GM18907 (cell line): ENCODE data around the gene FBLN2.

Experiments
- ATAC-seq: cut with Tn5 transposase; IDR thresholded peaks from one replicate; pipeline ENCODE4 v1.9.1; 2021; ENCODE audit warnings: mild to moderate bottlenecking, moderate library complexity; ENCODE audit not compliant: unreplicated experiment

Gene FBLN2

DNA sequence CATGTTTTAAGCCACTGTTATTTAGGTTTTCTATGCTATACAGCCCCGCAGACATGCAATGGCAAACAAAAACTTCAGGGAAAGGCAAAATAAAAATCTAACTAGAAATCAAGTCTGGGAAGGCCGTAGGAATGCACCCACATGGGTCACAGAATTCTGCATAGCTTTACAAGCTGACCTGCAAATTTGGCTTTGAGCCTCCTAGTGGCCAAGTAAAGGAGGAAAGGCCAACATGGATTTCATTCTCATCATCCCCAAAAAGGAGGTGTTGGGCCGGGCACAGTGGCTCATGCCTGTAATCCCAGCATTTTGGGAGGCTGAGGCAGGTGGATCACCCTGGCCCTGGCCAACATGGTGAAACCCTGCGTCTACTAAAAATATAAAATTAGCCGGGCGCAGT, 124.3 kb downstream of the FBLN2 start:
- ATAC-seq = no peak

DNA sequence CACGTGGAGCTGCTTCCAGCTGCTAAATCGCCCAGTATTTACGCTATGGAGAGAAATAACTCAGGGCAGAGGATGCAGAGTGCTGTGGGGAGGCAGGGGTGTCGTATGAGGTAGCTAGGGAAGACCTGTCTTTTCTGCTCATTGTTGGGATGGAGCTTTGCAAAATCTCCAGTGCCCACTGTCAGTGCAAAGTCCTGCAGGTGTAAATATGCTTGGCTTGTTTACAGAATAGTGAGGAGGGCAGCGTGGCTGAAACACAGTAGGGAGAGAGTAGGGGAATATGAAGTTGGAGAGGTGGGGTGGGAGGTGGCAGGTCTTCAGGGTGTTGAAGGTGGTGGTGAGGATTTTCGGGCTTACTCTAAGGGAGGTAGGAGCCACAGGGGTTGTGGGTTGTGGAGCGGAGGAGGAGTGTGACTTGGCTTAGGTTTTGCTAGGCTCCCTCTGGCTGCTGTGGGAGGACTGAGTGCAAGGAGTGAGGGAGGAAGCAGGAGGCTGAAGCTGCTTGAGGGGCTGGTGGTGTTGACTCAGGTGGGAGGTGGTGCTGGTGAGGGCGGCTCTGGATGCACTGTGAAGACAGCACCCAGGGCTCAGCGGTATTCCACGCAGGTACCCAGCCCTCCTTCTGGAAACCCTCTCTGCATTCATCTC, 125.7 kb downstream of the FBLN2 start:
- ATAC-seq = no peak

DNA sequence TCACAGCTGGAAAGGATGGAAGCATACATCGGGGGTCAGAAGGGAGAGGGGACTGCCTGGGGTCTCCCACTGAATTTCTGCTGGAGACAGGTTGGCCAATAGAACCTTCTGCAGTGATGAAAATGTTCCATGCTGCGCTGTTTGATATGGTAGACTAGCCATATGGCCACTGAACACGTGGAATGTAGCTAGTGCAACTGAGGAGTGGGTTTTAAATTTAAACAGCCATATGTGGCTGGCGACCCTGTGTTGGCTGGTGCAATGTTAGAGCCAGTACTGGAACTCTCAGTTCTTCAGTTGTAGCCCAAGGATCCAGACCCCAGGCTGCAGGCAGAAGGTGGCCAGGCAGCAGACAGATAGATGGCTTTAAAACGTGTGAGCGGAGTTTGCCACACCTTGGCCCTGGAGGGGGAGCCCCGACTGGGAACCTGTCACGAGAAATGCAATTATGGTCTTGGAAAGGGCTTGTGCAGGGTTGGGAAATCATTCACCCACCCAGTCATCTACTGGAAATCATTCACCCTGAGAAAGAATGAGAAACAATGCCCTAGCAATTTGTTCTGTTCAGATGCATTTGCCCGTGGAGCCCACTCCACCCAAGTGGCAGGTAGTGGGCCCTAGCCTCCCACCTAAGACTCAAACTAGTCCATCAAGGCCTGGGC, 127.6 kb downstream of the FBLN2 start:
- no peak for ATAC-seq

DNA sequence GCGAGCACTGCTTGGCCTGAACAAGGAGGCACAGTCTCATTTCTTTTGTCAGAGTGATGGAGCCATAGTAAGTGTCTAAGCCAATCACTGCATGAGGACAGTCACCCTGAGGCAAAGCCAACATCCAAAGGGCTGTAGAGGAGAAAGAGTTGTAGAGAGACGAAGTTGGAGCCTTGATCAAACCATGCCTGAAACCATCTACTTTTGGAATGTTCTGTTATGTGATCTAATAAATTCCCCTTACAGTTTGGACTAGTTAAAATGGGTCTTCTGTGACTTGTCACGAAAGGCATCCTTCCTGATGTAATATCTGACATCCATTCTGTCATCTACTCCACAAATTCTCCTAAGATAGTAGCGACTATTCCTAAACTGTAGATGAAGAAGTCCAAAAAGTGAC, 128.3 kb downstream of the FBLN2 start:
- no peak for ATAC-seq

DNA sequence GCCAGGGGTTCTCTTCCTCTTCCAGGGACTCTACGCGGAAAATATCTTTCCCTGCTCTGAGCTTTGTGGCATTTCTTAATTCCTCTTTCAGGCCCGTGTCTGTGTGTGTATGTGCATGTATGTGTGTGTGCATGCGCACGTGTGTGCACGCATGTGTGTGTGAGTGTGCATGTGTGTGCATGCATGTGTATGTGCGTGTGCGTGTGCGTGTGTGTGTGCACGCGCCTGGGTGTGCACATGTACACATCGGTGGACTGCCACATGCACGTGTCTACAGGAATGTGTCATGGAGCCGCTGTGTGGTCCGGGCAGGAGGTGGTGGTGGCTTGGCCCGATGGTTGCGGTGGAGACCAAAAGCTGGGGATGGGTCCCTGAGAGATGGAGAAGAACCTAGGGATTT, 133.0 kb downstream of the FBLN2 start:
- no peak for ATAC-seq

DNA sequence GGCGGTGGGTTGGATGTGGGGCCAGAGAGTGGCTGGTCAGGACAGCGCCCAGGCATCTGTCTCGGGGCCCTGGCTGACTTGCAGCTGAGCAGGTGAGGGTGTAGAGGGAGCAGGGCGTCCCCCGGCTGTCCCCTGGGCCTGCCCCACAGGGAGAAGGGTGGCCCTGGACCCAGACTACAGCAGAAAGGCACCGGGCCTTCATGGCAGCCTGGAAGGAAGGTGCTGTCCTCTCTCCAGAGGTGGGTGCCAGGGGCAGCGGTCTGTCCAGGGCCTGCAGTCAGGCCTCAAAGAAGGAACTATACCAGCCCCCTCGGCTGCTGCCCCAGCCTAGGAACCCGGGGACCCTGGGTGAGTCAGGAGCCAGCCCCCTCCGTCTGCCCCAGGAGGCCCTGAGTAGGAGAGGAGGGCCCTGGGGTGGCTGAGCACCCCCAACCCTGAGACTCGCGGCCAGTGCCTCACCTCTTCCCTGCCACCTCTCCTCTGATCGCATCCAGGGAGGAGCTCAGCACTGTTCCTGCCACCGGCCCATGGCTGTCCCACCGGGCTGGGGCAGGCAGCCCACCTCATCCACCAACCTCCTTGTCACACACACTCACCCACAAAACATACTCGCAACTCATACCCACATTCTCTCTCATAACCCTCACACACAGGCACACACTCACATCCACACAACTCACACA, 133.5 kb downstream of the FBLN2 start:
- no peak for ATAC-seq

DNA sequence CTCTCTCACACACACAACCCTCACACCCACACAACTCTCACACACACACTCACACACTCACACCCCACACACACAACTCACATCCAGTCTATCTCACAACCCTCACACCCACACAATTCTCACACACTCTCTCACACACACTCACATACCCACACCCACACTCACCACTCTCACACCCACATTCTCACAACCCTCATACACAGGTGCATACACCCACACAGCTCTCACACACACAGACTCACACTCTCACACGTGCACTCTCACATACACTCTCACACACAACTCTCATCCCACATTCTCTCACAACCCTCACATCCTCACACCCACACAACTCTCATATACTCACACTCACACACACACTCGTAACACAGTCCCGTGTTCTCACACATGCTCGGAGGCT, 134.4 kb downstream of the FBLN2 start:
- ATAC-seq = no peak

DNA sequence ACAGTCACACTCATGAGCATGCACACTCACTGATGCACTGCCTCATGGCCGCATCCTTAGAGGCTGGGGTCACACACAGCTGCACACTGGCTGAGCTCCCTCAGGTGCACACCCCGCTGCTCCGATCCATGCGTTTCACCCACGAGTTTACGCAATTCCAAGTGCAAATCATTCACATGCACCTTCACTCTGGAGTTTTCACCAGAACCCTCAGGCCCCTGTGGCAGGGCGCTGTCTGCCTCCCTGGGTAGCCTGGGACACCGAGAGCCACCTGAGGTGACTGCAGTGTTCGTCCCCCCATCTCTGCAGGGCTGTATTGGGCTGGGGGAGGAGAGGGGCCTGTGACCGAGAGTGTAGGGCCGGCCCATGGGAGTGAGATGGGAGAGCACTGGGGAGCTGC, 134.8 kb downstream of the FBLN2 start:
- no peak for ATAC-seq

DNA sequence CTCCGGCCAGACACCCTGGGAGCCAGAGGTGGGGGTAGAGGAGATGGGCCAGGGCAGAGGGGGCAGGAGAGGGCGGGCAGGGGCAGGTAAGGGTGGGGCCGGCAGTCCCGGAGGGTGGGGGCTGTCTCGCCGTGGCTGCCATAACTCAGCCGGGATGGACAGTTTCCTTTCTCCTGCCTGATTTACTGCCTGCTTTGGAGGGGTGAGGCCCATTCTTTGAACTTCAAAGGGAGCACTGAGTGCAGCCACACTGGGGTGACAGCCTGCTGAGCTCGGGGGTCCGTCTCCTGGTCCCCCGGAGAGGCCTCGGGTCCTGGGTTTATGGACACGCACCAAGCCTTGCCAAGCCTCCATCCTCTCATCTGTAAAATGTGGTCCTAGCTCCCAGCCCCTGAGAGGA, 135.4 kb downstream of the FBLN2 start:
- ATAC-seq = no peak

DNA sequence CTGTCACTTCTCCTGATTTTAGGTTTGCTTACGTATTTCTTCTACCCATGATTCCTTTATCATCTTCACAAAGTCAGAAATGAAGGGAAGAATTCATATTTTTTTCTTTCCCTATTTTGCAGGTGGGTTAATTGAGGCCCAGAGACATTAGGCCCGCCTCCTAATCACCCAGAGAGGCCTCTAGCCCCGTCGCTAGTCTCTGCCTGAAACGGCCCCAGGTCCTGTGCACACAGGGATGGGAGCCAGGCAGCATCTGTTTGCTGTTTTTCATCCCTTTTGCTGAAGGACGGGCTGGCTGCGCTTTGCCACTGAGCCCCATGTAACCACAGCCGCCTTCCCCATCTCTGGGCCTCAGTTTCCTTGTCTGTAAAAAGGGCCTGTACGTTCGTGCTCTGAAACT, 135.9 kb downstream of the FBLN2 start:
- no peak for ATAC-seq

DNA sequence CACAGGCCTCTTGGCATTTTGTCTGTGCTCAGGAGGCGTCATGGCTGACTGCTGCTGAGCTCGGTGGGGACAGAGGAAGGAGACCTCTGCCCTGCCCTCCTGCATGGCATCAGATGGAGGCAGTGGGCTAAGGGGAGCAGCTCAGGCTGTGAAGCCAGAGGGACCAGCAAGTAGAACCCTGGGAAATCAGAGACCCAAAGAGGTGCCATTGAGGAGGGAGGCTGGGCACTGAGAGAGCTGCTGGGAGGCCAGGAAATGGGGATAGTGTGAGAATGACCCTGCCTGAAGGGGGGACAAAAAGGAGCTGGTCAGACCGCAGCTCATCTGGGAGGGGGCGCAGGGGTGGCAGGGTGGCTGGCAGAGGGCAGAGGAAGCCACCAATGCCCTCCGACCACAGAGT, 136.8 kb downstream of the FBLN2 start:
- ATAC-seq = no peak

DNA sequence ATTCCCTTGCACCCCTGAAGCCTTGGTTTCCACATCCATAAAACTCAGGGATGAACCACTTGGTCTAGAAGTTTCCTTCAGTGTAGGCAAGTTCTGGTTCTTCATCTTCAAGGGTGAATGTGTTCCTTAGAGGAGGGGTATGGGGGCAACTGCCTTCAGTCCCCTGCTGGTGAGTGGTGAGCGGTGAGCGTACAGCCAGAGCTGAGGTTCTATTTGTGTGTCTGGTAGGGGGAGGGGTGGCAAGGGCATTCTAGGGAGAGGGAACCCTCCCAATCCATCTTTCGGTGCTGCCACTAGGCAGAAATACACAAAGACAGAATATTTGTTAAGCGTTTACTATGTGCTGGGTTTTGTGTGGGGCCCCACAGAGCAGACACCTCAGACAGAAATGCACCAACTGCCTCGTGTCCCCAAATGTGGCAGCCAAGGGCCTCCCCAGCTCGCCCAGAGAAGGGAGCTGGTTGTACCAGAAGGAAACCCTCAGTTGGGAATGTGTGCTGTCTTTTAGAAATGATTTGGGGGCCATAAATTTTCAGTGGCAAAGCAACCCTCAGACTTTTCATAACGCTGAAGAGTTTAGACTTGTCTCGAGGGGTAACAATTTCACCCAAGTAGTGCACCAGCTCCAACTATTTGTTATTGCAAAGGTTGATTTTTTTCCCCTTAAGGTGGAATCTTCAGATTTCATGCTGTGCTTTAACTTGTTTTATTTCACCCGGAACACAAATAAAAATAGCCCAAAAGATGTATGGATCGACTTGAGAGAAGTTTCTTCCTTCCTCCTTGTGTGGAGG, 137.6 kb downstream of the FBLN2 start:
- no peak for ATAC-seq

DNA sequence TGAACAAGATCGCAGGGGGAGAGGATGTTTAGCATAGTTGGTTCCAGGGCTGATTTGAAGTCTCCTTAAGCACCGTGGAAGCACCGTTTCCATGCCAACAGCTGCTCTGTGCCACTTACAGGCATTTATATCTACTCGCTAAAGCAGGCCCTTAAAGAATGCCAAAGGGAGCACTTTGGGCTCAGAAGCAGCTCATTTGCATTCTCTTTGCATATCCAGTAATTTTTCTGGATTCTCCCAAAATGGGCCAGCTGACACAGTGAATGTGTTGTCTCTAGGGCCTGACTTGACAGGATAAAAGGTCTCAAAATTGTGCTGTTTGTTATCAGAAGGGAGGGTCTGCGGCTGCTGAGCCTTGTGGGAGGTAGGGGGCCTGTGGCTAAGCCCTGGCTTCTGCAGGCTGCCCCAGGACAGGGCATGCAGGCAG, 138.6 kb downstream of the FBLN2 start:
- ATAC-seq = no peak
